GM21825 (cell line): ENCODE data around the gene KRTAP5-11.
"Not testable (repeated sequence)": the region's sequence is repeated elsewhere in the genome, so short reads cannot be mapped to it uniquely, and the experiment has no call there.

ENCODE experiments used
- ATAC-seq: cut with Tn5 transposase; IDR thresholded peaks from one replicate; pipeline ENCODE4 v1.9.1; 2021; ENCODE audit warnings: mild to moderate bottlenecking, moderate library complexity; ENCODE audit not compliant: unreplicated experiment

KRTAP5-11 gene, protein sequence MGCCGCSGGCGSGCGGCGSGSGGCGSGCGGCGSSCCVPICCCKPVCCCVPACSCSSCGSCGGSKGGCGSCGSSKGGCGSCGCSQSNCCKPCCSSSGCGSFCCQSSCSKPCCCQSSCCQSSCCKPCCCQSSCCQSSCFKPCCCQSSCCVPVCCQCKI

GRCh38 chr11:71582309-71582895 lies at the start of gene KRTAP5-11:
KRTAP5-11 (minus strand) TSS chr11:71582875; CDS start chr11:71582837, 38 bp downstream.
- ATAC-seq, result no peak

- ATAC-seq, result not testable (repeated sequence)
Observed at GRCh38 chr11:71631551-71631950, 48.9 kb upstream of the KRTAP5-11 start.

GRCh38 chr11:71630071-71630470 lies 47.4 kb upstream of the KRTAP5-11 start:
- not testable (repeated sequence) for ATAC-seq

DNA sequence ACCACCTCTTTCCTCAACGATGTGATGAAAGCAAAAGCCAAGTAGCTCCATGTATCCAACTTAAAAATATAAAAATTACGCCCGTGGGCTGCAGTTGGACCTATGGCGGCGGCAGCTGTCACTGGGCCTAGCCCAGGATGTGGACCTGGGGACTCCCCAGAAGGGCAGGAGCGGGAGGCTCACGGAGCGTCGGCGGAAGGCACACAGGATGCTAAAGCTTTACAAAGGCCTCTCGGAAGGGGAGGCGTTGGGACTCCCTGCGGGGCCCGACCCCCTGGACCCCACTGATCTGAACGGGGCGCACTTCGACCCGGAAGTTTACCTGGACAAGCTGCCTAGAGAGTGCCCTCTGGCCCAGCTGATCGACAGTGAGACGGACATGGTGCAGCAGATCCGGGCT lies 46.3 kb upstream of the KRTAP5-11 start:
- not testable (repeated sequence) for ATAC-seq

DNA sequence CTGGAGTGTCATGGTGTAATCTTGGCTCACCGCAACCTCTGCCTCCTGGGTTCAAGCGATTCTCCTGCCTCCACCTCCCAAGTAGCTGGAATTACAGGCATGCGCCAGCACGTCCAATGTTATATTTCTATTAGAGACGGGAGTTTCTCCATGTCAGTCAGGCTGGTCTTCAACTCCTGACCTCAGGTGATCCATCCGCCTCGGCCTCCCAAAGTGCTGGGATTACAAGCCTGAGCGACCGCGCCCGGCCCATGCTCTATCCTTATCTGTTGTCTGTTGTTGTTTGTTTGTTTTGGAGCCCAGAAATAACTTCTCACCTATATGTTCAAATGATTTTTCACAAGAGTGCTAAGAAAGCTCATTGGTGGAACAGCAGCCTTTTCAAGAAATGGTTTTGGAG lies 40.6 kb upstream of the KRTAP5-11 start:
- not testable (repeated sequence) for ATAC-seq

DNA sequence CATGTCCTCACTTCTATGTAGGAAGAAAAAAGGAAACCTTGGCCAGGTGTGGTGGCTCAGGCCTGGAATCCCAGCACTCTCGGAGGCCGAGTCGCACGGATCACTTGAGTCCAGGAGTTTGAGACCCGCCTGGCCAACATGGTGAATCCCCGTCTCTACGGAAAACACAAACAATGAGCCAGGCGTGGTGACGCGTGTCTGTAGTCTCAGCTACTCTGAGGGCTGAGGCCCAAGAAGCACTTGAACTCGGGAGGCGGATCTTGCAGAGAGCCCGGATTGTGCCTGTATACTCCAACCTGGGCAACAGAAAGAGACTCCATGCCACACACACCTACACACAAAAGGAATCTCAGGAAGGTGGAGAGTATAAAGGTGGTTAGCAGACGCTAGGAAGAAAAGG lies 39.9 kb upstream of the KRTAP5-11 start:
- not testable (repeated sequence) for ATAC-seq

- ATAC-seq, result not testable (repeated sequence)
Observed at GRCh38 chr11:71615003-71615402, 32.3 kb upstream of the KRTAP5-11 start.

GRCh38 chr11:71614366-71614917 lies 31.8 kb upstream of the KRTAP5-11 start:
- ATAC-seq, result not testable (repeated sequence)

- ATAC-seq, result not testable (repeated sequence)
Observed at GRCh38 chr11:71613931-71614330, 31.3 kb upstream of the KRTAP5-11 start.

DNA sequence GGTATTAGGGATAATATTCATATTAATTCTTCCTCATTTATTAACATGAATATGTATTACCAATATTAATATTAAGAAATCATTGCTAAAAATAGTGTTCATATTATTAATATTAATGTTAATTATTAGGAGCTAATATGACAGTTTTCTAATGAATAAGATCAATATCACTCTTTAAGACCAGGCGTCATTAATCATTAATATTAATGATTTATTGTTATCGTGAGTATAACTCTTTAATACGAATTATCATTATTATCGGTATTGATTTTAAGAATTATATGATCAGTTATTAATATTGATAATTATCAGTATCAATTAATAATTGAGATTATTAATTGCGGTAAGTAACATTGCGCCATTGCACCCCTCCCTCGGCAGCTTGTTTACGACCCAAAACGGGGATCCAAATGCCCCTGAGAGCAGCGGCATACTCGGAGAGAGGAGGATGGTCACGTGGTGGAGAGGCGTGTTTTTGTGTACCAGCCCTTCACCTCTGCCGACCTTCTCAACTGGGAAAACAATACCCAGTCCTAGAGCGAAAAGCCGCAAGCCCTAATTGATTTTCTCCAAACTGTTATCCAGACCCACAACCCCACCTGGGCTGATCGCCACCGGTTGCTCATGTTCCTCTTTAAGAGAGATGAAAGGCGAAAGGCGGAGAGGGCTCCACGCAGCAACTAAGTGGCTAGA lies 28.7 kb upstream of the KRTAP5-11 start:
- not testable (repeated sequence) for ATAC-seq

DNA sequence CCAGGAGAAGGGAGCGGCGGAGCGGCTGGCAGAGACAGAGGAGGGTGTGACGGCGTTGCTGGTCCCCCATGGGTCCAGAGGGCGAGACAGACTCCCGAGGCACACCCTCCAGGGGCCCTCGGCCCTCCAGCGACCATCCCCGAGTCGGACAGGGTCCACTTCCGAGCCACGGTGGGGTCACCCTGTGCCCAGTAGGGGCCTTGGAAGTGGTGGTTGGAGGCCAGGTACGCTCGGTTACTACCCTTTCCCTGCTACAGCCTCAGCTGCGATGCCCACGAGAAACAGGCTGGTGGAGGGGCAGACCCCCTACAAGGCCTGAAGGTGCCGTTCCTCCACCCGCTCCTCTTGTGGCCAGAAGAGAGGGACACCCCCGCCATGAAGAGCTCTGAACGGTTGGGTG lies 25.6 kb upstream of the KRTAP5-11 start:
- ATAC-seq, result not testable (repeated sequence)

DNA sequence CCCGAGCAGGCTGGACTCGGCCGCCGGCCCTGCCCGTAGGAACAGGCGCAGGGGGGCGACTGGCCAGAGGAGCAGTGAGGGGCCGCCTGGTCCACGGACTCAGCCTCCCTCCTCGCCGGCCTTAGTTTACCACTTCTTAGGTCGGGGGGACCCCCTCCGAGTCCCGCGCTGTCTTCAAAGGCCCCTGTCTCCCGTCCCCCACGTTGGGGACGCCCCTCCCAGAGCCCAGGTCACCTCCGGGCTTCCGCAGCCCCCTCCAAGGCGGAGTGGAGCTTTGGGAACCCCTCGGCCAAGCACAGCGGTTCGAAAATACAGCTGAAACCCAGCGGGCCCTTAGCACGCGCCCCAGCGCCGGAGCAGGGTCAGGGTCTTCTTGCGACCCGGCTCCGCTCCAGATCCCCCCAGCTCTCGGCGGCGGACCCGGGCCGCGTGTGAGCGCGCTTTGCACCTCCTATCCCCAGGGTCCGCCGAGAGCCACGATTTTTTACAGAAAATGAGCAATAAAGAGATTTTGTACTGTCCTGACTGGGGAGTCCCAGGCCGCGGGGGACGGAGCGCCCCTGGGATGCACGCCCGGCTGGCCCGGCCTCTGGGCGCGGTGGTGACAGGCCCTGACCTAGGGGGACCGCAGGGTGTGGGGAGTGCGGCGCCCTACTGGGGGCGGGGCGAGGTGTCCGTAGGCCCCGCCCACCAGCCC lies 25.0 kb upstream of the KRTAP5-11 start:
- not testable (repeated sequence) for ATAC-seq

DNA sequence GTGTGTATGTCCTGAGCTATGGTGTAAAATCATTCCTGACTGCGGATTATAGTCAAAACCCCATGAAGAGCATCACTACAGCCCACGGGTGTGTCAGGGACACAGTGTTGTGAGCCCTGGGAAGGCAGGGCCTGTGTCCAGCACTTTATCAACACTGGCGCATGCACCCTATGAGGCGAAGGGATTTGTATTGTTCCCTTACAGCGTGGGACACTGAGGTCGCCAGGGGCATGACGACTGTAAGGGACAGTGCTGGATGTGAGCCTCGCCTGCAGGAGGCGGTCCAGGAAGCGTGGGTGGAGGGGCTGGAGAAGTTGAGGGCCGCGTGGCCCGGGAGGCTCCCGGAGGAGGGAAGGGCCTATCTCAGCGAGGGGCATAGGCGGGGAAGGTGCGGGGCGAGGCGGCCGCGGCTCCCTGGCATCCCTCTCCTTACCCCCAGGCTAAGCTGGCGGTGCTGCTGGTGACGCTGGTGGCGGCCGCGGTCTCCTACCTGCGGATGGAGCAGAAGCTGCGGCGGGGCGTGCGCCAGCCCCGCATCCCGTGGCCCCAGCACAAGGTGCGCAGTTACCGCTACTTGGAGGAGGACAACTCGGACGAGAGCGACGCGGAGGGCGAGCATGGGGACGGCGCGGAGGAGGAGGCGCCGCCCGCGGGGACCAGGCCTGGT lies 24.3 kb upstream of the KRTAP5-11 start:
- not testable (repeated sequence) for ATAC-seq

- not testable (repeated sequence) for ATAC-seq
Observed at GRCh38 chr11:71604798-71605488, 22.3 kb upstream of the KRTAP5-11 start.

- ATAC-seq, result not testable (repeated sequence)
Observed at GRCh38 chr11:71603221-71603620, 20.5 kb upstream of the KRTAP5-11 start.

- ATAC-seq, result not testable (repeated sequence)
Observed at GRCh38 chr11:71589546-71589920, 6.9 kb upstream of the KRTAP5-11 start.

DNA sequence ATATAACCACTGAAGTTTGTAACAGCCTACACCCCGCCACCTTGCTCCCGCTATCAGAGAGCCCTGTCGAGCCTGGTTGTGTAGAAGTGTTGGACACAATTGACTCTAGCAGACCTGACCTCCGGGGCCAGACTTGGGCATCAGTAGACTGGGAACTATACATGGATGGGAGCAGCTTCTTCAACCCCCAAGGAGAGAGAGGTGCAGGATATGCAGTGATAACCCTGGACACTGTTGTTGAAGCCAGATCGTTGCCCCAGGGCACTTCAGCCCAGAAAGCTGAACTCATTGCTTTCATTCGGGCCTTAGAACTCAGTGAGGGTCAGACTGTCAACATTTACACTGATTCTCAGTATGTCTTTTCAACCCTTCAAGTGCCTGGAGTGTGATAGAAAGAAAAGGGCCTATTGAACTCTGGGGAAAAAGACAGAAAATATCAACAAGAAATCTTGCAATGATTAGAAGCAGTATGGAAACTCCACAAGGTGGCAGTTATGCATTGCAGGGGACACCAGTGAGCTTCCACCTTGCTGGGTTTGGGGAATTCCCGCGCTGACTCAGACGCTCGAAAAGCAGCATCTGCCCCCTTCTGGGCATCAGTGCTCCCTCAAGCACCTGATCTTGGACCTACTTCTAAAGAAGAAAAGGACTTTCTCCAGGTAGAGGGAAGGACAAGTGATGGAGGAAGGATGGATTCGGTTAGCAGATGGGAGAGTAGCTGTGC lies 6.3 kb upstream of the KRTAP5-11 start:
- not testable (repeated sequence) for ATAC-seq

- not testable (repeated sequence) for ATAC-seq
Observed at GRCh38 chr11:71588314-71588713, 5.6 kb upstream of the KRTAP5-11 start.

- not testable (repeated sequence) for ATAC-seq
Observed at GRCh38 chr11:71585673-71586072, 3.0 kb upstream of the KRTAP5-11 start.
